Measurements from ENCODE around the gene GUK1.
"Not testable (repeated sequence)": the region's sequence is repeated elsewhere in the genome, so short reads cannot be mapped to it uniquely, and the experiment has no call there.

GUK1 gene

GRCh38 chr1:228105270-228105995 lies 34.6 kb upstream of the GUK1 start:
- DNase-seq, result no peak

DNA sequence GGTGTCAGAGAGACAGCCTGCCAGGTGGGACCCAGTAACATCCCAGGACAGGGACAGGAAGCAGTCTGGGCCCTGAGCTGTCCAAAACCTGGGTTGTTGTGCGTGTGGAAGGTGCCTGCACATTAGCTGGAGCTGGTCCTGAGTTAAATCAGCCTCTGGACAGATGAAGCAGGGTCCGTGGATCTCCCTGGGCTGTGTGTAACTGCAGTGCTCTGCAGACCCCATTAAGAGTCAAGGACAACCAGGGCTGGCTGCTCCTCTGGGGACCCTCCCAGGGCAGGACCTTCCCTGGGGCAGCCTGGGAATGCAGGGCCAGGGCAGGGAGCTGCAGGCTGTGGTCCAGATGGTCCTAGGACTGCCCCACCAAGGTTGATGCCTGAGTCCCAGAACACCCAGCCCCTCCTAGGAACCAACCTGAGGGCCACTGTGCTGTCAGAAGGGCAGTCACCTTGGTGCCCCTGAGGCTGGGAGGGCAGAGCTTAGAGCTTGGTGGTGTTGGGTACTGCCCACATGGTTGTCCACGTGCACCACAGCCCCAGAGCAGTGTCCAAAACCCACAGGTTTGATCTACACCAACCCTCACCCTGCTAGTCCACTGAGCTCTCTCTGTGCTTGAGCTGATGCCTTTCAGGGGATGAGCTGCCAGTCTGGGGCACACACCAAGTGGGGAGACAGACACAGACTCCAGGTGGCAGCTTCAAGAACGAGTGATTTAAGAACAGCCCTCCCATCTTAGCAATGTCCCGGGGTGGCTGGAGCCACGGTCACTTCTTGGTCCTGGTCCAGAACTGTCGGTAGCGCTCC lies 33.9 kb upstream of the GUK1 start:
- no peak for DNase-seq

DNA sequence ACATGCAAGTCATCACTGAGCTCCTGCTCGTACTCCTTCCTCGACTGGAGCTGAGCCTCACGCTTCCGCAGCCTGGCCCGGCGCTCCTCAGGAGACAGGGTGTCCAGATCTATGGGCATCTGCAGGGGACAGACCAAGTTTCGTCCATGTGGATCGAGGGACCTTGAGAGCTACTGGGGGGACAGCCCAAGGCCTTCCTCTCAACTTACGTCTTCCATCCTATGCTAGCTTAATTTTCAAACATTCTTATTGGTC lies 33.4 kb upstream of the GUK1 start:
- DNase-seq, result no peak

GRCh38 chr1:228107636-228108035 lies 32.4 kb upstream of the GUK1 start:
- DNase-seq, result no peak

- DNase-seq, result no peak
Observed at GRCh38 chr1:228108055-228108690, 31.9 kb upstream of the GUK1 start.

GRCh38 chr1:228108742-228109072 lies 31.4 kb upstream of the GUK1 start:
- DNase-seq, result no peak

DNA sequence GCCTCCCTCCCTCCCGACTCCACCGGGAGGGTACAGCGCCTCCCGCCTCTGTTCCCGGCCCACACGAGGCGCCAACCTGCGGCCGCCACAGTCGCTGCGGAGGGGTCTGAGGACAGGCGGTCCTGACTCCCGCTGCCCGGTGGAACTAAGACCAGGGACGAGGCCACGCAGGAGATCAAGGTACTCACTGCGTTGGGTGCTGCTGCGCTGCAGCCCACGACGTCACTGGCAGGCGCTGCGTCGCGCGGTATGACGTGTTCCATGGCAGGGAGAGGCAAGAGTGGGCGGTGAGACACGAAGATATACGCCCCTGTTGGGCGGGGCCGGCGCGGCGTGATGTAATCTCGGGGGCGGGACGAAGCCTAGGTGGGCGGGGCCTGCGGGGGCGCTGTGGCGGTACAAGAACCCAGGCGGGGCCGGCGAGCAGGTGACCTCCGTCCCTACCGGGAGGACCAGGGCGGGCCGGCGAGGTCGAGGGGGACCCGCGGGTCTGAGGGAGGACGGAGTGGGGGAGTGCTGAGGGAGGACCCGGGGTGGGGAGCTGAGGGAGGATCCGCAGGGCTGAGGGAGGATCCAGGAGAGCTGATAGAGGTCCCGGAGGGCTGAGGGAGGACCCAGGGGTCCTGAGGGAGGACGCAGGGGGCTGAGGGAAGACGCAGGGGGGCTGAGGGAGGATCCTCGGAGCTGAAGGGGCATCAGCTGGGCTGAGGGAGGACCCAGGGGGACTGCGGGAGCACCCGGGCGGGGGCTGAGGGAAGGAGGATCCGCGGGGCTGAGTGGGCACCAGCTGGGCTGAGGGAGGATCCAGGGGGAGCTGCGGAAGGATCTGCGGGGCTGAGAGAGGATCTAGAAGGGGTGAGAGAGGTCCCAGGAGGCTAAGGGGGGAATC lies 30.8 kb upstream of the GUK1 start, which contains the start of gene MRPL55:
Gene MRPL55, minus strand, starts transcription at position 227 of the 889 bp plus-strand sequence. CDS start 1,039 bp downstream, outside the sequence.
- DNase-seq, result peak; percentile 98

DNA sequence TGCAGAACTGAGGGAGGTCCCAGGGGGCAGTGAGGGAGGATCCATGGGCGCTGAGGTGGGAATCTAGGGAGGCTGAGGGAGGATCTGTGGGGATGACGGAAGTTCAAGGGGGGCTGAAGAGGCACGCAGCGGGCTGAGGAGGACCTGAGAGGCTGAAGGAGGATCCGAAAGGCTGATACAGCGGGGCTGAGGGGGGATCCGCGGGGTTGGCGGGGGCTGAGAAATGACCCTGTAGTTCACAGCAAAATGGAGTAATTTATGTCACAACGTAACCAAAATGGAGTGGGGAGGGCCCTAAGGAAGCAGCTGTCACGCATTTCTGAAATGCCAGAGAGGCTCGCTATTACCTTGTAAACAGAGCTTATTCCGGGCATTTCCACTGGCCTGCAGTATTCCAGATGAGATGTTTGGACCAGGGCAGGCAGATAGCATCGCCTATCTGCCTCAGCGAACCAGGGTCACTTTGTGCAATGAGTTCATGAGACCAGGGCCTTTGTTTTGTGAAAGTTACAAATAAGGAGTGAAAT lies 30.1 kb upstream of the GUK1 start:
- no peak for DNase-seq

DNA sequence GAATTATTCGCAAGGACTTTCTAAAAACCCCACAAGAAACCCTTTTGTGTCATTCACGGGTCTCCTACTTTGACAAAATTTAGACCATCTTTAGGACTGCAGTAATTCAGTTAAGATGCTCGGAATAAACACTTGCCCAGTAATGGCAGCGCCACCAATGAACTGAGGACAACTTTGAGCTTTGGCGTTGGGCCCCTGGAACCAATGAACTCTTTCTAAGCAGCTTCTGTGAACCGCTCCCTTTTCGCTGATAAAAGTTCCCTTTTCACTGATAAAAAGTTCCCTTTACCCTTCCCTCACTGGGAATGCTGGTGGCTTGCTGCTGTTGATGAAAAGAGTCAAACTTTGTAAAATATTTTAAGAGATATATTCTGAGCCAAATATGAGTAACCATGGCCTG lies 29.5 kb upstream of the GUK1 start:
- no peak for DNase-seq

- DNase-seq, result not testable (repeated sequence)
Observed at GRCh38 chr1:228111315-228111714, 28.8 kb upstream of the GUK1 start.

DNA sequence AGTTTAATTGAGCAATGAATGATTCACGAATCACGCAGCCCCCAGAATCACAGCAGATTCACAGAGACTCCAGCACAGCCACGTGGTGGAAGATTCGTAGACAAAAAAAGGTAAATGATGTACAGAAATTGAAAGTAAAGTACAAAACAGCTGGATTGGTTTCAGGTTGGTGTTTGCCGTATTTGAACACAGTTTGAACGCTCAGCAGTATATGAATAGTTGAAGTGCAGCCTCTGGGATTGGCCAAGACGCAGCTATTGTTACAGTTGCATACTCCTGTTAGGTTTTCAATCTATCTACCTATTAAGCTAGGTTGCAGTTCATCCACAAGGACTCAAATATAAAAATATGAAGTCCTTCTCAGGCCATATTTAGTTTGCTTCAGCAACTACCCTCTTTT lies 27.9 kb upstream of the GUK1 start:
- DNase-seq, result no peak

GRCh38 chr1:228112617-228113016 lies 27.5 kb upstream of the GUK1 start:
- DNase-seq, result no peak

DNA sequence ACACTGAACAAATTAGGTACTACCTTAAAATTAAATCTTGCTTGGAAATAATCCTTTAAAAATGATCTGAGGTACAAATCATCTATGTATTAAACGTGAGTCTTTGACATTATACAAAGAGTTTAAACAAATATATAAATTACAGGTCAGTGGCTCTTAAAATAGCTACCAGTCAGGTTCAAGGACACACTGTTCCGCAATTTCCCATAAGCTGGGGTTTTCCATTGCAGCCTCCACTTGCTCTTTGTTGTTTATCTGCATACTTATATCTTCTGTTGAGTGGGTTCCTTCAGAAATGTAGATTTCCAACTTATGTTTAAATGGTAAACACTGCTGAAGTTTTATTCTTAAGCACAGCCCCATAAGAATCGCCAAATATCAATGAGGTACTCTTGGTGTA lies 25.3 kb upstream of the GUK1 start:
- DNase-seq, result no peak

DNA sequence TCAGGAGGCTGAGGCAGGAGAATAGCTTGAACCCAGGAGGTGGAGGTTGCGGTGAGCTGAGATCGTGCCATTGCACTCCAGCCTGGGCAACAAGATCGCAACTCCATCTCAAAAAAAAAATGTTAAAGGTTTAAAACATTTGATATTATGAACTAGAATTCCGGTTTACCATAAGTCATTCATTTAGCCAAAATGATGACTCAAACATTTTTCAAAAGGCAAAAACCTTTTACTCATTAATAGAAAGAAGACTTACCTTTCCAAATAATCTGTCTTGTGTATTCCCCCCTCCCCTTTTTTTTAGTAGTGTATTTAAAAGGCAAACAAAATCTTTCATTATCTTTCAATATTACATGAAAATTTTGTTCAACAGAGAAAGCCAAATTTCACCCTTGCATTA lies 22.7 kb upstream of the GUK1 start:
- DNase-seq, result no peak

DNA sequence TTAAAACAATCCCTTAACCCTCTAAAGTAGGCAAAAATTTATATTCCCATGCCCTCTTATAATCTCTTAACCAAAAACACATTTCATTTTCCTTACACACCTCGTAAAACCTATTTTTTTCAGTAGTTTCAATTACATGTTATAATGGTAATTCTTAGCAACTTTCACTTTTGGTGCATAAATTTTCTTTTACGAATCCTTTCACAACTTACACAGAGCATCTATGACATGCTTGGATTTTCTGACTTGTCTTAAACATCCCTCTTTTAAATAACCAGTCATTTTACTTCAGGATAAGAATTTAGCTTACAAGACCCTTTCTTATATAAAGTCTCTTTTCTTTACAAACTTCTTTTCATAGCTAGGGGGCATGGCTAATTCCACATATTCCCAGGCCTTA lies 22.0 kb upstream of the GUK1 start:
- DNase-seq, result no peak

GRCh38 chr1:228120351-228120750 lies 19.7 kb upstream of the GUK1 start:
- no peak for DNase-seq

DNA sequence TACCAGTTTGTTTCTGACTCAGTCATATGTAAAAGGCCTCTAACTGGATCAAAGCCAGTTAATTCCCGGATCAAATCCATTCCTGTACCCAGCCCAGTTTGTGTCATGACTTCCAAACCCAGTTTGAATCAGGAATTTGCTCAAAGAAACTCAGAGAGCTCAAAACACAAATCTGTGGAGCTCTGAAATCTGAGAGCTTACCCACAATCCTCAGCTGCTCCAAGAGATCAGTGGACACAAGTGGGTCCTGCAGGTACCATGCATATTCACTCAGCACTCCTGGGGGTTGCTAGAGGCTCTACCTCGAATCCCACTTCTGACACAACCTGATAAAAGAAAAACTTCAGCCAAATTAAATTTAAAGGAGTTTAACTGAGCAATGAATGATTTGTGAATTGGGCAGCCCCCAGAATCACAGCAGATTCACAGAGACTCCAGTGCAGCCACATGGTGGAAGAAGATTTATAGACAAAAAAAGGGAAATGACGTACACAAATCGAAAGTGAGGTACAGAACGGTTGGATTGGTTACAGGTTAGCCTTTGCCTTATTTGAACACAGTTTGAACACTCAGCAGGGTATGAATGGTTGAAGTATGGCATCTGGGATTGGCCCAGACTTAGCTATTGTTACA lies 19.1 kb upstream of the GUK1 start:
- DNase-seq, result no peak

DNA sequence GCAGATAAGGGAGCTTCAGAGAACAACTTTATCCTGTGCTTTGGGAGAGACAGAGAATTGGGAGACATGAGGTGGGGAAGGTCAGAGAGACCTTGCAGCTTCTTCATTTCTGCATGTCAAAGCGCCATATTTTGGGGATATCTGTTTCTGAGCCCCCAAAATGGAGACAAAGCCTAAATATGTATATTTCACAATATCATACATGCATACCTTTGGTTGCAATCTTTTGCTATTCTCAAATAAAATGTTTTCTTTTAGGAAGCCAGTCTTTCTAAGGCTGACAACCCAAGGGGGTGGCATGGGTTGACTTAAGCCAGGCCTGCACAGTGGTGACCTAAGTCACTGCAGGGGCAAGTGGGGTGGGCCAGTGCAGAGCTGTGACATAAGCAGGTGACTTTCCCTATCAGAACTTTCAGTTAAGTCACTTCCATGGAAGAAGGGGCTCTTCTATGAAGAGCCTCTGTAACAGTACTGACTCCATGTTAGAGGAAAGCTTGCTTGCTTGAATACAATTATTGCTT lies 17.1 kb upstream of the GUK1 start:
- DNase-seq, result no peak

DNA sequence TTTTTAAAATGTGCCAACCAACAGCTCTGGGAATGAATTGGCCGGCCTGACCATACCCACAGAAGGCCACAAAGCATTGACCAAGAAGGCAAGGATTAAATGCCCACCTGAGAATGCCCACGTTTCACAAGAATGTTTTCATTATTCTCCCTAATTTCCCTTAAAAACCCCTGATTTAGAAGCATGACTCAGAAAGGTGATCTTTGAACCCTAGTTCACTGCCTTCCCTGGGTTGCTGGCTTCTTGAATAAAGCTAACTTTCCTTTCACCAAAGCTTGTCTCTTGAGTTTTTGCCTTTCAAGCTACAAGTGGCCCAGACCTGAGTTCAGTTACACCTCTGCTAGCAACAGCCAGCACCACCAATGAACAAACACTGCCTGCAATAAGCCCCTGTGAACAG lies 16.6 kb upstream of the GUK1 start:
- no peak for DNase-seq

- DNase-seq, result no peak
Observed at GRCh38 chr1:228125185-228125584, 14.9 kb upstream of the GUK1 start.

DNA sequence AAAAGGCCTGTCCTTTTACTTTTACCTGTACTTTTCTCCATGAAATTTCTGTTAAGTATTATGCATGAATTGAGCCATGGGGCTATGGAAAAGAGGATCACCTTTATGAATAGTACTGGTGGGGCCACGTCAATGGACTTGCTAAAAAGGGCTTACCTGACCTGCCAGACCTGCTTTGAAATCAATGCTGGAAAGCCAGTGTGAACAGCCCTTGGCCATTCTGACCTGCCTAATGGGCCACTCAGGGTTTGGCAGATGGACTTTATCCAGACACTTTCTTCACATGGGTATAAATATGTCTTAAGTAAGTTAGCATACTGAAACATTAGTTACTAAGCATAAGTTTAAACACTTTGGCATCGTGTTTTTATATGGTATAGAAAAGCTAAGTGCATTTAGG lies 8.3 kb upstream of the GUK1 start:
- no peak for DNase-seq

GRCh38 chr1:228134591-228134990 lies 5.5 kb upstream of the GUK1 start:
- DNase-seq, result no peak

Measured in activated CD4-positive, alpha-beta T cell treated with anti-CD3 and anti-CD28 coated beads for 48 hours (primary cell).